Esophagus muscularis mucosa (tissue), 4 donors: ENCODE measurements around the gene FA2H. TPM values are rescaled to one million over a fixed set of nuclear protein-coding genes. Genes with fewer than 3 reads are reported as not detected.
"Not testable (repeated sequence)": the region's sequence is repeated elsewhere in the genome, so short reads cannot be mapped to it uniquely, and the experiment has no call there.

ENCODE experiments used
- DNase-seq: peaks from one replicate; pipeline ENCODE4 v3.0.0-alpha.2; 2017; ENCODE audit errors: extremely low spot score
- H3K27ac ChIP-seq, 4 donors: fragments of 200-600 bp; sonication (generic); replicated peaks in 1 of 4; 1 replicate in 3 of 4; 2 replicates in 1 of 4; pipeline ENCODE4 v1.5.1; 2016 to 2019; ENCODE audit warnings: mild to moderate bottlenecking in 1 of 4
- H3K27me3 ChIP-seq, 4 donors: fragments of 200-600 bp; sonication (generic); one replicate each; pipeline versions ENCODE4 v1.5.1 to v1.6.0; 2016 to 2019
- H3K36me3 ChIP-seq, 4 donors: fragments of 200-600 bp; sonication (generic); one replicate each; pipeline ENCODE4 v1.5.1; 2016 to 2019
- H3K4me1 ChIP-seq, 4 donors: fragments of 200-600 bp; sonication (generic); one replicate each; pipeline ENCODE4 v1.5.1; 2016 to 2019
- H3K4me3 ChIP-seq, 4 donors: fragments of 200-600 bp; sonication (generic); 1 replicate in 2 of 4; 2 replicates in 2 of 4; pipeline ENCODE4 v1.5.1; 2016 to 2019; ENCODE audit warnings: mild to moderate bottlenecking in 4 of 4, moderate library complexity in 1 of 4
- H3K9me3 ChIP-seq, 4 donors: fragments of 200-600 bp; sonication (generic); 1 replicate in 3 of 4; 2 replicates in 1 of 4; pipeline ENCODE4 v1.5.1; 2016 to 2019
- EP300 ChIP-seq: sonication (generic); formaldehyde crosslinking; IDR thresholded peaks from one replicate; pipeline ENCODE4 v1.6.1; 2017; ENCODE audit warnings: antibody characterized with exemption
- POLR2A ChIP-seq: fragments of 450-650 bp; IDR thresholded peaks from one replicate; pipeline ENCODE4 v1.6.1; 2017; ENCODE audit warnings: antibody characterized with exemption, moderate library complexity, mild to moderate bottlenecking, low read depth
- POLR2AphosphoS5 ChIP-seq, 2 donors: sonication (generic); formaldehyde crosslinking; IDR thresholded peaks; one replicate each; pipeline ENCODE4 v1.6.1; 2017; ENCODE audit warnings: antibody characterized with exemption in 2 of 2
- WGBS: methylation state at CpG from one replicate; pipeline ENCODE4 v1.1.5; 2018; 5-methylcytosine and 5-hydroxymethylcytosine counted together
- intact Hi-C: fragments of 100-400 bp; cut with DNase I; formaldehyde crosslinking; loops from one replicate; pipeline ENCODE4 v1.15.1; 2023
- total RNA-seq, 4 donors: library from RNA; depleted of rRNA; stranded (reverse); fragments of >200 nt; gene quantifications; one replicate each; pipeline versions ENCODE4 v1.1.0 to v1.2.1, GENCODE V29; 2016
- TF ChIP-seq, protein P1 (sequence below), 3 experiments: fragments of 200-600 bp in 2 of 3; fragments of 450-650 bp in 1 of 3; sonication (generic) in 2 of 3; IDR thresholded peaks; one replicate each; pipeline ENCODE4 v1.5.1; 2017 to 2019; ENCODE audit warnings: antibody characterized with exemption in 3 of 3, mild to moderate bottlenecking in 2 of 3, moderate library complexity in 1 of 3

Gene FA2H, protein sequence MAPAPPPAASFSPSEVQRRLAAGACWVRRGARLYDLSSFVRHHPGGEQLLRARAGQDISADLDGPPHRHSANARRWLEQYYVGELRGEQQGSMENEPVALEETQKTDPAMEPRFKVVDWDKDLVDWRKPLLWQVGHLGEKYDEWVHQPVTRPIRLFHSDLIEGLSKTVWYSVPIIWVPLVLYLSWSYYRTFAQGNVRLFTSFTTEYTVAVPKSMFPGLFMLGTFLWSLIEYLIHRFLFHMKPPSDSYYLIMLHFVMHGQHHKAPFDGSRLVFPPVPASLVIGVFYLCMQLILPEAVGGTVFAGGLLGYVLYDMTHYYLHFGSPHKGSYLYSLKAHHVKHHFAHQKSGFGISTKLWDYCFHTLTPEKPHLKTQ
- total RNA-seq = under 1 TPM in 3 of 4 donors, not detected in 1; 0.50 to 0.92 (median 0.52) TPM

DNA sequence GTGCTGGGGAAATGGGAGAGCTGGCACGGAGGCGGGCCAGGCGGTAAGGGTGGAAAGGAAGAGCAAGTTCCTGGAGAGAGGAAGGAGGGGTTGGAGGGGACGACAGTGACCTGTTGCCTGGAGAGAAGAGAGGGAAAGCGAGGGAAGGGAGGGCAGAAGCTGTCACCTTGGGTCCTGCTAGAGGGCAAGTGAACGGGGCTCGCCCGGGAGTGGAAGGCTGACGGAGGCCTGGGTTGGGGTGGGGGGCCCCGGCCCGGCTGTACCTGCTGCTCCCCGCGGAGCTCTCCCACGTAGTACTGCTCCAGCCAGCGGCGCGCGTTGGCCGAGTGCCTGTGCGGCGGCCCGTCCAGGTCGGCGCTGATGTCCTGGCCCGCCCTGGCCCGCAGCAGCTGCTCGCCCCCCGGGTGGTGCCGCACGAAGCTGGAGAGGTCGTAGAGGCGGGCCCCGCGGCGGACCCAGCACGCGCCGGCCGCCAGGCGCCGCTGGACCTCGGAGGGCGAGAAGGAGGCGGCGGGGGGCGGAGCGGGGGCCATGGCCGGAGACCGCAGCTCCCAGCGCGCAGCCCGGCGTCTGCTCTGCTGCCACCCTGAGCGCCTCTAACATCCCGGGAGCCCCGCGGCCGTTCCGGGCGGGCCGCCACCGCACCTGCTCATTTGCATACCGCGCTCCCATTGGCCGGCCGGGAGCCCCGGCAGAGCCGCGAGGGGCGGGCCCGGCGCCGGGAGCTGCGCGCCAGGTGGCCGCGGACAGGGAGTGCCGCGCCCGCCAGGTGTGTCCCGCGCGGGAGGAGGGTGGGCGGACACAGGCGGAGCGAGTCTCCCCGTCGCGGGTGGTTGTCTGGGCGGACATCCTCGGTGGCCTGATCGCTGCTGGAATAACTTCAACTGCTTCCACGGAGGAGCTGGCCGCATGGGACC is at the start of gene FA2H:
Gene FA2H (minus strand): TSS at position 598 of the 917 bp plus-strand sequence. CDS start 65 bp downstream, at position 533.
- peak within 1 kb of the TSS; percentile 54 to 63 (median 56) for H3K4me3 ChIP-seq
- no peaks in the 10 kb centered on the region for H3K9me3 ChIP-seq
- 5% methylated on average over 10 of the region's 94 CpGs for WGBS
- TF ChIP-seq POLR2AphosphoS5 (IDR thresholded peaks at IDR 0.05) (no peak), POLR2A (no peak)
- TF ChIP-seq, protein P1, sequence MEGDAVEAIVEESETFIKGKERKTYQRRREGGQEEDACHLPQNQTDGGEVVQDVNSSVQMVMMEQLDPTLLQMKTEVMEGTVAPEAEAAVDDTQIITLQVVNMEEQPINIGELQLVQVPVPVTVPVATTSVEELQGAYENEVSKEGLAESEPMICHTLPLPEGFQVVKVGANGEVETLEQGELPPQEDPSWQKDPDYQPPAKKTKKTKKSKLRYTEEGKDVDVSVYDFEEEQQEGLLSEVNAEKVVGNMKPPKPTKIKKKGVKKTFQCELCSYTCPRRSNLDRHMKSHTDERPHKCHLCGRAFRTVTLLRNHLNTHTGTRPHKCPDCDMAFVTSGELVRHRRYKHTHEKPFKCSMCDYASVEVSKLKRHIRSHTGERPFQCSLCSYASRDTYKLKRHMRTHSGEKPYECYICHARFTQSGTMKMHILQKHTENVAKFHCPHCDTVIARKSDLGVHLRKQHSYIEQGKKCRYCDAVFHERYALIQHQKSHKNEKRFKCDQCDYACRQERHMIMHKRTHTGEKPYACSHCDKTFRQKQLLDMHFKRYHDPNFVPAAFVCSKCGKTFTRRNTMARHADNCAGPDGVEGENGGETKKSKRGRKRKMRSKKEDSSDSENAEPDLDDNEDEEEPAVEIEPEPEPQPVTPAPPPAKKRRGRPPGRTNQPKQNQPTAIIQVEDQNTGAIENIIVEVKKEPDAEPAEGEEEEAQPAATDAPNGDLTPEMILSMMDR (IDR thresholded peaks at IDR 0.05) = peak in 2 of 3 experiments; percentile 18 to 52
- intact Hi-C loops = no loop called here
- peak within 1 kb of the TSS in 2 of 4 donors; percentile 5 to 33 for H3K27ac ChIP-seq
- H3K4me1 ChIP-seq = peaks cover 4 to 21% (median 17%) of the 10 kb centered on the region in 4 donors
- peaks cover 0 to 58% (median 9%) of the 10 kb centered on the region in 4 donors for H3K27me3 ChIP-seq
- H3K36me3 ChIP-seq = no peaks in the 10 kb centered on the region
- peak; percentile 74 for DNase-seq

- peaks cover 3 to 5% (median 4%) of the 10 kb centered on the region in 4 donors for H3K4me1 ChIP-seq
- intact Hi-C loops = no loop called here
- TF ChIP-seq EP300 (no peak), POLR2AphosphoS5 (IDR thresholded peaks at IDR 0.05) (no peak), POLR2A (no peak)
- TF ChIP-seq, protein P1 (IDR thresholded peaks at IDR 0.05) = no peak
- DNase-seq = no peak
- H3K36me3 ChIP-seq = no peaks in the 10 kb centered on the region
- no peak overlapping the region for H3K4me3 ChIP-seq
- peaks cover 0 to 6% (median 0%) of the 10 kb centered on the region in 4 donors for H3K9me3 ChIP-seq
- WGBS = 60% methylated on average over 7 of the region's 7 CpGs
- no peak overlapping the region for H3K27ac ChIP-seq
- no peaks in the 10 kb centered on the region for H3K27me3 ChIP-seq
Measured at GRCh38 chr16:74817851-74818250, 43.2 kb upstream of the FA2H start.

- no peaks in the 10 kb centered on the region for H3K9me3 ChIP-seq
- H3K36me3 ChIP-seq = no peaks in the 10 kb centered on the region
- TF ChIP-seq POLR2A (no peak), POLR2AphosphoS5 (IDR thresholded peaks at IDR 0.05) (peak in 1 of 2 donors; percentile 39)
- TF ChIP-seq, protein P1 (IDR thresholded peaks at IDR 0.05) = peak; percentile 5 to 92 (median 87)
- DNase-seq = no peak
- no peaks in the 10 kb centered on the region for H3K27me3 ChIP-seq
- 10% methylated on average over 15 of the region's 25 CpGs for WGBS
- intact Hi-C loops = loop anchor here (2.0 to 5.0 kb wide), 2 partner anchors 50 to 106 kb away; no protein-coding TSS in a partner anchor
- H3K4me3 ChIP-seq = no peak overlapping the region
- peaks cover 3 to 5% (median 4%) of the 10 kb centered on the region in 4 donors for H3K4me1 ChIP-seq
- no peak overlapping the region for H3K27ac ChIP-seq
Measured at GRCh38 chr16:74813109-74813641, 38.6 kb upstream of the FA2H start.

GRCh38 chr16:74811911-74812310 is 37.3 kb upstream of the FA2H start:
- Histone ChIP-seq H3K36me3 (no peaks in the 10 kb centered on the region), H3K4me1 (peaks cover 3 to 5% (median 4%) of the 10 kb centered on the region in 4 donors), H3K9me3 (no peaks in the 10 kb centered on the region), H3K27ac (no peak overlapping the region), H3K27me3 (no peaks in the 10 kb centered on the region), H3K4me3 (no peak overlapping the region)
- DNase-seq = peak; percentile 45
- intact Hi-C loops = loop anchor here (2.0 to 5.0 kb wide), 2 partner anchors 51 to 105 kb away; no protein-coding TSS in a partner anchor
- WGBS = 21% methylated on average over 2 of the region's 2 CpGs
- TF ChIP-seq, protein P1 (IDR thresholded peaks at IDR 0.05) = no peak
- TF ChIP-seq EP300 = no peak
- no peak for TF ChIP-seq POLR2AphosphoS5 (IDR thresholded peaks at IDR 0.05)
- no peak for TF ChIP-seq POLR2A

- intact Hi-C loops = loop anchor here (5.0 kb wide), 1 partner anchor 104 kb away; no protein-coding TSS in a partner anchor
- not testable (repeated sequence) for H3K36me3 ChIP-seq, H3K4me3 ChIP-seq, H3K9me3 ChIP-seq, H3K27ac ChIP-seq, H3K4me1 ChIP-seq, H3K27me3 ChIP-seq
- peak; percentile 39 for DNase-seq
- 87% methylated on average over 1 of the region's 1 CpG for WGBS
Measured at GRCh38 chr16:74811216-74811615, 36.6 kb upstream of the FA2H start.
